Measurements from ENCODE around the gene CFH.

GRCh38 chr1:196661345-196661744 lies 9.5 kb downstream of the CFH start:
- TF ChIP-seq POLR2A (IDR thresholded peaks at IDR 0.05) = no peak
- no peak for TF ChIP-seq CTCF (IDR thresholded peaks at IDR 0.05)

All from uterus (tissue), 2 donors.